SIG-M5 treated with dmso at 0.1 percent for 504 hours (cell line): ENCODE results near the gene ATP8B4.
A peak's percentile ranks its signal among the peaks of the same experiment; 100 is the strongest.
"Not testable (repeated sequence)": the region's sequence is repeated elsewhere in the genome, so short reads cannot be mapped to it uniquely, and the experiment has no call there.

Experiments used
- DNase-seq: peaks from one replicate; lab custom pipeline; 2025; ENCODE audit not compliant: unreplicated experiment; lab: John Stamatoyannopoulos, UW

ATP8B4 gene, protein sequence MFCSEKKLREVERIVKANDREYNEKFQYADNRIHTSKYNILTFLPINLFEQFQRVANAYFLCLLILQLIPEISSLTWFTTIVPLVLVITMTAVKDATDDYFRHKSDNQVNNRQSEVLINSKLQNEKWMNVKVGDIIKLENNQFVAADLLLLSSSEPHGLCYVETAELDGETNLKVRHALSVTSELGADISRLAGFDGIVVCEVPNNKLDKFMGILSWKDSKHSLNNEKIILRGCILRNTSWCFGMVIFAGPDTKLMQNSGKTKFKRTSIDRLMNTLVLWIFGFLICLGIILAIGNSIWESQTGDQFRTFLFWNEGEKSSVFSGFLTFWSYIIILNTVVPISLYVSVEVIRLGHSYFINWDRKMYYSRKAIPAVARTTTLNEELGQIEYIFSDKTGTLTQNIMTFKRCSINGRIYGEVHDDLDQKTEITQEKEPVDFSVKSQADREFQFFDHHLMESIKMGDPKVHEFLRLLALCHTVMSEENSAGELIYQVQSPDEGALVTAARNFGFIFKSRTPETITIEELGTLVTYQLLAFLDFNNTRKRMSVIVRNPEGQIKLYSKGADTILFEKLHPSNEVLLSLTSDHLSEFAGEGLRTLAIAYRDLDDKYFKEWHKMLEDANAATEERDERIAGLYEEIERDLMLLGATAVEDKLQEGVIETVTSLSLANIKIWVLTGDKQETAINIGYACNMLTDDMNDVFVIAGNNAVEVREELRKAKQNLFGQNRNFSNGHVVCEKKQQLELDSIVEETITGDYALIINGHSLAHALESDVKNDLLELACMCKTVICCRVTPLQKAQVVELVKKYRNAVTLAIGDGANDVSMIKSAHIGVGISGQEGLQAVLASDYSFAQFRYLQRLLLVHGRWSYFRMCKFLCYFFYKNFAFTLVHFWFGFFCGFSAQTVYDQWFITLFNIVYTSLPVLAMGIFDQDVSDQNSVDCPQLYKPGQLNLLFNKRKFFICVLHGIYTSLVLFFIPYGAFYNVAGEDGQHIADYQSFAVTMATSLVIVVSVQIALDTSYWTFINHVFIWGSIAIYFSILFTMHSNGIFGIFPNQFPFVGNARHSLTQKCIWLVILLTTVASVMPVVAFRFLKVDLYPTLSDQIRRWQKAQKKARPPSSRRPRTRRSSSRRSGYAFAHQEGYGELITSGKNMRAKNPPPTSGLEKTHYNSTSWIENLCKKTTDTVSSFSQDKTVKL

DNA sequence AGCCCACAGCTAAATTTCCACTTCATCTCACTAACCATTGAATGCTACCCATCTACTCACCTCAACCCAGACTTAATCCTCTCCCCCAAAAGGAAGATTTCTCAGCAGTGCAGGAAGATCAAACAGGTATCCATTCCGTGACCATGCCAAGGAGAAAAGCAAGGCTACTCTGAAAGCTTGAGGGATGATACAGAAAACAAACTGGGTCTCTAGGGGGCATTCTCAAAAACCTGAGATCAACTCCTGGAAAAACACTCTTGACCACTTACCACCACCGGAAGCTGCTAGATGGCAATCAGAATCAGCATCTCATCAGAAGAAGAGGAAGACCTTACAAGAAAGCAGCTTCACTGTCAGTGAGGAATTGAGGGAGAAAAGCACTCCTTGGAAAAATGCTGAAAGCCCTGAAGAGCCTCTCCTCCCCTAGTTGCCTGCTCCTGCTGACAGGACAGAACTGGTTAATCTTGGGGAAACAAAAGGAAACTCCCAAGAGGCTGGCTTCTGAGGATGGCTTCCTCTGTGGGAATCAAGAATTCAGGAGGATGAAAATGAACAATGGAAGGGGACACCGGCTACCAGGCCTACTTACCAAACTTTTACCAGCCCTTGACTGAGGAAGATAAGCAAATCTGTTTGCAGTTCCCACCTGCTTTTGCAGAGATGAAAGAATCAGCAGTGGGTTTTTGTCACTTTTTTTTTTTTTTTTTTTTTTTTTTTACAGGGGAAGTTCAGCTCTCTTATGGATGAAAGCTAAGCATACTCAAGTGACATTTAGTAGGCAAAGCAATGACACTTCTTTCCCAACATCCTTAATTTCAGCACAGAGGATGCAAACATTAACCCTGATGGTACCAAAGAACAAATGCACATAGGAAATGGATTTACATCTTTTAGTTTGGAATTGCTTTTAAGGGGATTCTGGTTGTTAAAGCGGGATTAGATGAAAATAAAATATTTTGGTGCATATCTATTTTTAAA is at the start of gene ATP8B4:
Gene ATP8B4 (minus strand): TSS at position 171 of the 978 bp plus-strand sequence. CDS start 12,267 bp downstream, outside the sequence.
- peak; percentile 41 for DNase-seq

DNA sequence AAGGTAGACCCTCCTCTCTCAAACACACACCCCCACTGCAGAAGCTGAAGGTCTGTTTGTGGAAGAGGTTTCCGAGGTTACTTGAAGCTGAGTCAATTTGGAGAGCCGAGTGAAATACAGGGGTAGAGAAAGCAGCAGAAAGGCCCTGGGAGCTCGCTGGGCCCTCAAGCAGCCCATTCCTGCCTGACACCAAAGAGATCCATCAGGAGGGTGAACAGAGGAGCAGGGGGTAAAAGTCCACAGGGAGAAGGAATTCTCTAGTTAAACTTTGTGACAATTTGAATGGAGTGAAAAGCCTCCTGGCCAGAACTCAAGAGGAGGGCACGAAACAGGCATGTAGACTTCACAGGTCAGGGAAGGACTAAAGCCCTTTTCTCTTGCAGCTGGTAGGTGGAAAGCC is 49.3 kb upstream of the ATP8B4 start:
- no peak for DNase-seq

DNA sequence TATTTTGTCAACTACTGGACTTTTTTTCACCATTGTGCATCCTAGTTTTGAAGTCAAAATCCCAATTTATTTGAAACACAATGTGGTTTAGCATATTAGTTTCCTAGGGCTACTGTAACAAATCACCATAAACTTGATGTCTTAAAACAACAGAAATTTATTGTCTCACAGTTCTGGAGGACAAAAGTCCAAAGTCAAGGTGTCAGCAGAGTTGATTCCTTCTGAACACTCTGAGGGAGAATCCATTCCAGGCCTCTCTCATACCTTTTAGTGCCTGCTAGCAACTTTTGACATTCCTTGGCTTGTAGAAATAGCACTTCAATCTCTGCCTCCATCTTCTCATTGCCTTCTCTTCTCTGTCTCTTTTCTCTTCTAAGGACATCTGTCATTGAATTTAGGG is 48.1 kb upstream of the ATP8B4 start:
- DNase-seq, result no peak

DNA sequence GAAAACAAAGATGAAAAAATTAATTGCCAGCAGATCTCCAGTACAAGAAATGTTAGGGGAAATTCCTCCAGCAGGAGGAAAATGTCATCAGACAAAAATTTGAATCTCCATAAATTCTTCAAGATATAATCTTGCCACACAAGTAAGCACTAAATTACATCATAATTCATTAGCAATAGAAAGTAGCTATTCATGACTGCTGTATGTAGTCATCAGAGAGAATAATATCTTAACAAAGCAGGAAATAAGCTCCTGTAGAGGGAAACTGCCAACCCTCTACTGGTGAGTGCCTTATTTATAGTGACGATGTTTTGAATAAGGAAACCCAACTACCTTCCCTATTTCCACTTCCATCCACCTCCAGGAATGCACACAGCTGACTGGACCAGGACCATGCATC is 47.2 kb upstream of the ATP8B4 start:
- DNase-seq, result peak; percentile 26

DNA sequence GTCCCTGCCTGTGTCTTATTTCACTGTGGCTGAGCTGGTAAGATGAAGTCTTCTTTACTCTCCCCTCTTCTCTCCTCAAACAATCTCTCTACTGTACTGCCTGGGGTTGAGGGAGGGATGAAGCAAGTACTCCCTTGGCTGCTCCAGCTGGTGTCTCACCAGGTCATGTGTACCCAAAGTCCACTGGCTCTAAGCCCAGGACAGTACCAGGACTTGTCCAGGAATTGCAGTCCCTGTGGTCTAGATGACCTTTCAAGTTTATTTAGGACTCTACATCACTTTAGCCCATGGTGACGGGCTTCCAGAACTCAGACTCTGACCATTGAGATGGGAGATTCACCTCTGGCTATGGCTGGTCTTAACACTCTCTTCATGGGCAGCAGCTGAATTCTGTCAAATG is 45.4 kb upstream of the ATP8B4 start:
- DNase-seq, result no peak

DNA sequence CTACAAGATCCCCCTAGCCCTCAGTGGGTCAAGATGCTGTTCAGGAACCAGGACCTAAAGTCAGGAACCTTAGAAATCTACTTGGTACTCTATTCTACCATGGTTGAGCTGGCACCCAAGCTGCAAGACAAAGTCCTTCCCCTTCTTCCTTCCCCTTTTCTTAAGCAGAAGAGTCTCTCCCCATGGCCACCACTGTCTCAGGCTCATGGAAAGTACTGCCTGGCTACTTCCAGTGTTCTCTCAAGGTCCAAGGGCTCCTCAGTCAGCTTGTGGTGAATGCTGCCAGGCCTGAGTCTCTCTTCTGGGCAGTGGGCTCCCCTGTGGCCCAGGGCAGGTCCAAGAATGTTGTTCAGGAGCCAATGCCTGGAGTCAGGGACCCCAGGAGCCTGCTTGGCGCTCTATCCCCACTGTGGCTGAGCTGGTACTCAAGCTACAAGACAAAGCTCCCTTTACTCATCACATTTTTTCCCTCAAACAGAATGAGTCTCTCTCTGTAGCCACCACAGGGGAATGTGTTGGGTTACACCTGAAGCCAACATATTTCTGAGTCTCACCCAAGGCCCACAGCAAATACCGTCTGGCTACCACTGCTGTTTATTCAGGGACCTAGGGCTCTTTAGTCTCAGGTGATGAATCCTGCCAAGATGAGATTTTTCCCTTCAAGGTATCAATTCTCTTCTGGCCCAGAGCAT is 44.8 kb upstream of the ATP8B4 start:
- DNase-seq, result peak; percentile 54

DNA sequence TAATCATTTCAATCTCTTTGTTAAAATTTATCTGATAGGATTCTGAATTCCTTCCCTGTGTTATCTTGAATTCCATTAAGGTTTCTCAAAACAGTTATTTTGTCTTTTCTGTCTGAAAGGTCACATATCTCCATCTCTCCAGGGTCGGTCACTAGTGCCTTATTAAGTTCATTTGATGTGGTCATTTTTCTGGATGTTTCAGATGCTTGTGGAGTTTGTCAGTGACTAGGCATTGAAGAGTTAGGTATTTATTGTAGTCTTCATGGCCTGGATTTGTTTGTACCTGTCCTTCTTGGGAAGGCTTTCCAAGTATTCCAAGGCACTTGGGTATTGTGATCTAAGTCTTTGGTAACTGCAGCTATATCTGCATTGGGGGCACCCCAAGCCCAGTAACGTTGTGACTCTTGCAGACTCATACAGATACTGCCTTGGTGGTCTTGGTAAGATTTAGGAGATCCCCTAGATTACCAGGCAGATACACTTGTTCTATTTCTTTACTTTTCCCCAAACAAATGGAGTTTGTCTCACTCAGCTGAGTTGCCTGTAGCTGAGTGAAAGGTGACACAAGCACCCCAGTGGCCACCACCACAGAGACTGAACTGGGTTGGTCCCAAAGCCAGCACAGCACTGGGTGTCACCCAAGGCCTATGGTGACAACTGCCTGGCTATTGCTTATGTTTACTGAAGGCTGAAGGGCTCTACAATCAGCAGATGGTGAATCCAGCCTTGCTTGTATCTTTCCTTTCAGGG is 44.1 kb upstream of the ATP8B4 start:
- DNase-seq, result no peak

DNA sequence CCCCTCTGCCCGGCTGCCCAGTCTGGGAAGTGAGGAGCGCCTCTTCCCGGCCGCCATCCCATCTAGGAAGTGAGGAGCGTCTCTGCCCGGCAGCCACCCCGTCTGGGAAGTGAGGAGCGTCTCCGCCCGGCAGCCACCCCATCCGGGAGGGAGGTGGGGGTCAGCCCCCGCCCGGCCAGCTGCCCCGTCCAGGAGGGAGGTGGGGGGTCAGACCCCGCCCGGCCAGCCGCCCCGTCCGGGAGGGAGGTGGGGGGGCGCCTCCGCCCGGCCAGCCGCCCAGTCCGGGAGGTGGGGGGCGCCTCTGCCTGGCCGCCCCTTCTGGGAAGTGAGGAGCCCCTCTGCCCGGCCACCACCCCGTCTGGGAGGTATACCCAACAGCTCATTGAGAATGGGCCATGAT is 39.2 kb upstream of the ATP8B4 start:
- not testable (repeated sequence) for DNase-seq

DNA sequence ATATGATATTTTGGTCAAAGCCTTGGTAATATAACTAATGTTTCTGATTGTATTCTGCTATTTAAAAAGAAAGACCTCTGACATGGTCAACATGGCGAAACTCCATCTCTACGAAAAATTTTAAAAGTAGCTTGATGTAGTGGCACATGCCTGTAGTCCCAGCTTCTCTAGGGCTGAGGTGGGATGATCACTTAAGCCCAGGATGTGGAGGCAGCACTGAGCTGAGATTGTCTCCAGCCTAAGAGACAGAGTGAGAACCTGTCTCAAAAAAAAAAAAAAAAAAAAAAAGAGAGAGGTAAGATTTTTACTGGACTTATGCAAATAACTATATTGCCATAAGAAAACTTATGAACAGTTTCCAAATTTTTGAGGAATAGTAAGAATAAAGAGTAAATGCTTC is 32.4 kb upstream of the ATP8B4 start:
- no peak for DNase-seq

DNA sequence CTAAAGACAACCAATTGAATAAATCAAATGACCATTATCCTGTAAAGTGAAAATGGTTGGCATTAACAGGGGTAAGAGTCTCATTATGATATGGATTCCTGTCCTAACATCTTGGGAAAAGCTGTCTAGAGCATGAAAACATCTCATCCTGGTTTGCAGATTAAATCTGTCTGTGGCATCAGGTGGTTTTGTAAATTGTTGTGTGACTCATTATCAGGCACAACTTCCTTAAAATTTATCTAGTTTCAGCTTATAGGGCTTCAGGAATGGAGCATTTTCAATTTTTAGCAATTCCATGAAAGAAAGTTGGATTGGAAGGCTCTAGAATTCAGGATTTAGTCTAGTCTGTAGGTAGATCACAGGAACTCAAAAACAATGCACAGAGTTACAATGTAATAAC is 31.8 kb upstream of the ATP8B4 start:
- no peak for DNase-seq

DNA sequence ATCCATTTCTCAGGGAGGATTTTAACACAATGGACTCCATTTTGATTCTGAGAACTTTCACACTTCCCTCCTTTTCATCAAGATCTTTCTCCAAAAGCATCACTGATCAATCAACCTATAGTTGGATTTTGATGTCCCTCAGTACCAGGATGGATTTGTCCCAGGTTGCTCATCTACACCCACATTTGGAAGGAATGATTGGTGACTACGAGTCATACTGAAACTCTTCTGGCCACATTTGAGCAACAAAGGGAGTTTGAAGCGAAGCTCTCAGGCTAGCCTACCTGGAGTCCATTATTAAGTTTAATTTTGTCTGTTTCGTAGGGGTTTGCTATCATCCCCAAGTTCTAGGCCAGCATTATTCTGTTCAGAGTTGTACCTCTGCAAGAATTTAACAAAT is 31.3 kb upstream of the ATP8B4 start:
- no peak for DNase-seq

DNA sequence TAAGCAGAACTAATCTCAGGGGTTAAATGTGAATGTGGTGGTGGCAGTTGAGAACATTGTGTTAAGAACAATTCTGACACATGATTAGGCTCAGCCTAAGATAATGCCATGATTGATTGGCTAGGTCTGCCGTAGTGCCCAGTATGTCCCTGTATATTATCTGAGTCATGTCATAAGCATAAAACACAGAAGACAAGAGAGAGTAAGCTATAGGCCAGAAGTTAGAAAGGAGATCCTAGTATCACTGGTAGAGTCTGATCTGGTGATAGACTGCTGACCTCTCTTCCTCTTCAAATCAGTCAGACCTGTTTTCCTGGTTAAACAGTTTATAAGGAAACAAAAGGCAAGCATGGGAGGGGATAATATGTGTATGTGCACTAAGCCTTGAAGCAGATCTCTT is 30.1 kb upstream of the ATP8B4 start:
- DNase-seq, result no peak

DNA sequence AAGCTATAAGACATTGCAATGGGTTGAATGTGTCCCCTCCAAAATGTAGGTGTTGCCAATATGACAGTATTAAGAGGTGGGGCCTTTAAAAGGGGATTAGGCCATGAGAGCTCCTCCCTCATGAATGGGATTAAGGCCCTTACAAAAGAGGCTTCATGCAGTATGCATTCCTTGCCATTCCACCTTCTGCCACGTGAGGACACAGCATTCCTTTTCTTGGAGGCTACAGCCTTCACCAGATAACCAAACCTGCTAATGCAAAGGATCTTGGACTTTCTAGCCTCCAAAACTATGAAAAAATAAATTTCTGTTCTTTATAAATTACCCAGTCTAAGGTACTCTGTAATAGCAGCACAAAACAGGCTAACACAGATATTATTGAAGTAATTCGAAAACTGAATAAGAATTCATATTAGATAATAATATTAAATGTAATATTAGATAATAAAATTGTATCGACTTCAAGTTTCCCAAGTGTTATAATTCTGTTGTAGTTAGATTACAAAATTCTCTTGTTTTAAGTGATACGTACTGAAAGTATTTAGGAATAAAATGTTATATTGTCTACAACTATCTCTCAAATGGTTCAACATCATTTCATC is 29.4 kb upstream of the ATP8B4 start:
- DNase-seq, result peak; percentile 67

DNA sequence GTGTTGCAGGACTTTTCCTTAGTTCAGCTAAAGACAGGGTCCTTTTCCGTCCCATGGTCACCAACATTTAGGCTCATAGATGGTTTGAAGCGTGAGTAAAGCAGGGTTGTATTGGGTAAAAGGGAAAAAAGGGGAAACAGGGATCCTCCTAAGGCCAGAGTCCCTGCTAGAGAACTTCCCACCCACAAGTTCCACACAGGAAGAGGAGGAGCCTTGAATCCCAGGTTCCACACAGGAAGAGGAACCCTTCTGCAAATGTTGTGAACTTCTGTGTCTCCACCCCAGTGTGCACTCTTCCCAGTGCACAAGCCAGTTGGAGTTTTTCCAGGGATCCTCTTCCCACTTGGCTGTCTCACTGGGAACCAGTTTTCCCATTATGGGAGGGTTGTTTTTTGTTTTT is 27.6 kb upstream of the ATP8B4 start:
- no peak for DNase-seq

DNA sequence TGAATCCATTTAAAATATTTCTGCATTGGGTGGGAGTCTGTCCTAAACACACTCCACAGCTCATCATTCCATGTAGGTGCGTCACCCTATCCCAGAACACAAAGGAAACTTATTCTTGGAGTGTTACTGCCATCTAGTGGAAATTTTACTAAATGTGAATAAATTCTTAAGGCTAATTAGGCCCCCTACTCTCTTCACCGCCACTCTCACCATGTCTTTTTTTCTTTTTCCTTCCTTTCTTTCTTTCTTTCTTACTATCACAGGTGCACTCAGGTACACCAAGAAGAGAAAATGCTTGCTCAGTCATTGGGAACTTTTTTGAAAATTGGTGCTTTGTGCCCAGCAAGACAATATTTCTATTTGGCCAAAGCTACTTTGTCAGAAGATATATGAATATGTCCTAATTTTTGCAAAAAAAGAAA is 26.4 kb upstream of the ATP8B4 start:
- DNase-seq, result peak; percentile 64

DNA sequence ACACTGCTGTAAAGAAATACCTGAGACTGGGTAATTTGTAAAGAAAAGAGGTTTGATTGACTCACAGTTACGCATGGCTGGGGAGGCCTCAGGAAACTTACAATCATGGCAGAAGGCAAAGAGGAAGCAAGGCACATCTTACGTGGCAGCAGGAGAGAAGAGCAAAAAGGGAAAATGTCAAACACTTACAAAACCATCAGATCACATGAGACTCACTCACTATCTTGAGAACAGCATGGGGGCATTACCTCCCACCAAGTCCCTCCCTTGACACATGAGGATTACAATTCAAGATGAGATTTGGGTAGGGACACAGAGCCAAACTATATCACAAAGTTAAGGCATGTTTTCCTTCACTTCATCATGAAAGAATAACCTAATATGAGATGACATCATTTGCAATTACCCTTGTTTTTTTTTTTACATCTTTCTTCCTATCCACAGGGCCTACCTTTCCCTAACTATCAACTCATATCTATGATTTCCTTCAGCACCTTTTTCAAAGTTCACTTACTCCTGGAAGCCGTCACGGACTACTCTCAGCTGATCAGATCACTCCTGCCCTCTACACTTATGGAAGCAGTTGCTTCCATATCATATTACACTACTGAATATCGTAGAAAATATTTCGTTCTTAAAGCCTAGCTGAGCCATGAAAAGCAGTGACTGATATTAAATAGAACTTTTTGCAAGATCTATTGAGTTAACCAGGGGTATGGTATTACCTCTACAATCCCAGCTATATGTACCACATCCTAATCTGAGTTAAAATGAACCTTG is 25.5 kb upstream of the ATP8B4 start:
- DNase-seq, result no peak

DNA sequence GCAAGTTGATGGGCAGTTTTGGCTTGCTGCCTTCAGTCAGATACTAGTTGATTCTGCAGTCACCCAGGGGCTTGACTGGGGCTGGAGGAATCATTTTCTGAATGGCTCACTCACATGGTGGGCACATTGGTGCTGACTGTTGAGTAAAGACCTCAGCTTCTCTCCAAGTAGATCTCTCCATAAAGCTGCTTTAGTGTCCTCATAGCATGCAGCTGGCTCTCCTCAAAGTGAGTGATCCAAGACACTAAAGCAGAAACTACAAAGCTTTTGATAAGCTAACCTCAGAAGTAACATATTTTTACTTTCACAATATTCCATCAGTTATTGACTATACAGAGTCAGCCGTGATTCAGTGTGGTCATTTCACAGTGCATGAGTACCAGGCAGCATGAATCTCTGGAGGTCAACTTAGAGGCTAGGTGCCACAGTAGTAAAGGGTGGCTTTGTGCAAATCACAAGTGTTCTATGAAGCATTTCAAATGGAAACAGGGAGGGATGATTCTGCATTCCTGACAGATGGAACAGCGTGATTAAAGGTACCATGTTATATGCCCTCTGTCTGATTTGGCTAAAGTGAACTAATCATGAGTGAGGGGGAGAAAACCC is 24.3 kb upstream of the ATP8B4 start:
- no peak for DNase-seq
